GM21576 (cell line): Measurements from ENCODE around the gene IFTAP.

Source experiments
- ATAC-seq: cut with Tn5 transposase; IDR thresholded peaks from one replicate; pipeline ENCODE4 v1.9.1; 2021; ENCODE audit warnings: mild to moderate bottlenecking, moderate library complexity; ENCODE audit not compliant: unreplicated experiment

Gene IFTAP

GRCh38 chr11:36596880-36597279 lies 2.6 kb downstream of the IFTAP start:
- no peak for ATAC-seq

- no peak for ATAC-seq
These were observed 3.7 kb downstream of the IFTAP start, which contains the start of gene RAG2 for GRCh38 chr11:36598051-36598450. RAG2 (minus strand) TSS chr11:36598236; CDS start chr11:36594168, 4,068 bp downstream.

- ATAC-seq = no peak
These were observed 5.9 kb downstream of the IFTAP start for GRCh38 chr11:36600180-36600579.

- ATAC-seq = no peak
These were observed 6.9 kb downstream of the IFTAP start for GRCh38 chr11:36601155-36601554.

GRCh38 chr11:36602135-36602534 lies 7.8 kb downstream of the IFTAP start:
- no peak for ATAC-seq

GRCh38 chr11:36605221-36606216 lies 11.2 kb downstream of the IFTAP start:
- ATAC-seq = no peak

GRCh38 chr11:36608491-36609199 lies 14.3 kb downstream of the IFTAP start:
- no peak for ATAC-seq

- no peak for ATAC-seq
These were observed 15.1 kb downstream of the IFTAP start for GRCh38 chr11:36609383-36609782.

- ATAC-seq = no peak
These were observed 21.5 kb downstream of the IFTAP start for GRCh38 chr11:36615826-36616225.

GRCh38 chr11:36617543-36618362 lies 23.5 kb downstream of the IFTAP start:
- ATAC-seq = no peak

GRCh38 chr11:36618363-36619047 lies 24.2 kb downstream of the IFTAP start:
- no peak for ATAC-seq

GRCh38 chr11:36619502-36619901 lies 25.2 kb downstream of the IFTAP start:
- no peak for ATAC-seq

GRCh38 chr11:36620246-36620645 lies 25.9 kb downstream of the IFTAP start:
- ATAC-seq = no peak

GRCh38 chr11:36622431-36623136 lies 28.3 kb downstream of the IFTAP start:
- no peak for ATAC-seq

GRCh38 chr11:36623494-36623893 lies 29.2 kb downstream of the IFTAP start:
- ATAC-seq = no peak

- no peak for ATAC-seq
These were observed 32.7 kb downstream of the IFTAP start for GRCh38 chr11:36627006-36627405.

- no peak for ATAC-seq
These were observed 33.2 kb downstream of the IFTAP start for GRCh38 chr11:36627471-36627870.

GRCh38 chr11:36628141-36628540 lies 33.8 kb downstream of the IFTAP start:
- ATAC-seq = no peak

GRCh38 chr11:36628765-36629244 lies 34.5 kb downstream of the IFTAP start:
- ATAC-seq = no peak

GRCh38 chr11:36631774-36632173 lies 37.5 kb downstream of the IFTAP start:
- no peak for ATAC-seq
